Motor neuron (in vitro differentiated cells): Measurements from ENCODE around the gene FAM90A26. TPM values are rescaled to one million over a fixed set of nuclear protein-coding genes. Genes with fewer than 3 reads are reported as not detected.
"Not testable (repeated sequence)": the region's sequence is repeated elsewhere in the genome, so short reads cannot be mapped to it uniquely, and the experiment has no call there.

Experiments
- ATAC-seq, 8 experiments: fragments of 200-7000 bp; cut with Tn5 transposase; replicated peaks in 6 of 8; 2 replicates each; pipeline ENCODE4 v1.8.0; 2021; ENCODE audit warnings: mild to moderate bottlenecking in 8 of 8, moderate library complexity in 8 of 8
- H3K27ac ChIP-seq, 2 donors: fragments of 250-450 bp; sonication (Bioruptor Pico); 2 replicates each; pipeline ENCODE4 v1.9.0; 2021; ENCODE audit warnings: antibody characterized with exemption in 2 of 2, mild to moderate bottlenecking in 2 of 2, moderate library complexity in 1 of 2
- H3K4me1 ChIP-seq, 2 donors: fragments of 250-450 bp; sonication (Bioruptor Pico); replicated peaks in 1 of 2; 2 replicates each; pipeline ENCODE4 v1.6.1; 2021; ENCODE audit warnings: antibody characterized with exemption in 2 of 2, mild to moderate bottlenecking in 2 of 2, moderate library complexity in 1 of 2
- H3K4me3 ChIP-seq, 5 donors: fragments of 250-450 bp; sonication (Bioruptor Pico); 2 replicates each; pipeline ENCODE4 v1.9.0; 2021; ENCODE audit warnings: antibody characterized with exemption in 5 of 5, mild to moderate bottlenecking in 5 of 5, moderate library complexity in 4 of 5
- WGBS, 10 experiments: fragments of 450-650 bp; shearing (Covaris generic); methylation state at CpG; one replicate each; pipeline ENCODE4 v1.0.0; 2022; 5-methylcytosine and 5-hydroxymethylcytosine counted together
- in situ Hi-C, 9 experiments: fragments of 400-800 bp; cut with MboI; loops; one replicate each; pipeline ENCODE4 v1.15.0; 2021; ENCODE audit warnings: low sequenced_read_pairs in 9 of 9, low pct_unique_long_range_greater_than_20kb in 2 of 9; ENCODE audit not compliant: unreplicated experiment in 9 of 9
- total RNA-seq, 8 experiments: library from RNA; unstranded; fragments of 300-600 nt; gene quantifications; 2 replicates each; pipeline versions ENCODE4 v1.2.3 to v1.2.4, GENCODE V29; 2022

Gene FAM90A26
- total RNA-seq, 8 experiments from 2014 or later, result not detected

DNA sequence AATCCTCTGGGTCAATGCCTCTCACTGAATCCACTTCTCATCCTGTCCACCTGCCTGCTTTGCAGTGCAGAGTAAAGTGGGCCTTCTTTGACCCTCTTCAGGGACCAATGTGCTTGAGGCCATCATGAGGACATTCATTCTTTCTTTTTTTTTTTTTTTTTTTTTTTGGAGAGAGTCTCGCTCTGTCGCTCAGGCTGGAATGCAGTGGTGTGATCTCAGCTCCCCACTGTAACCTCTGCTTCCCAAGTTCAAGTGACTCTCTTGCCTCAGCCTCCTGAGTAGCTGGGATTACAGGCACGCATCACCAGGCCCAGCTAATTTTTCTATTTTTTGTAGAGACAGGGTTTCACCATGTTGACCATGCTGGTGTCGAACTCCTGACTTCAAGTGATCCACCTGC lies 22.8 kb upstream of the FAM90A26 start:
- WGBS, 10 experiments, result 60 to 80% methylated on average over 1 of the region's 4 CpGs; no CpG with 5 or more reads in 8 of the 10 experiments
- ATAC-seq, H3K4me3 ChIP-seq, H3K27ac ChIP-seq, H3K4me1 ChIP-seq, in situ Hi-C loops: not testable (repeated sequence)

- 35 to 87% (median 54%) methylated on average over 1 to 4 of the region's 7 CpGs; no CpG with 5 or more reads in 4 of the 10 experiments for WGBS, 10 experiments
- ATAC-seq, H3K4me1 ChIP-seq, in situ Hi-C loops, H3K27ac ChIP-seq, H3K4me3 ChIP-seq: not testable (repeated sequence)
Measured at GRCh38 chr4:9148611-9149409, 21.4 kb upstream of the FAM90A26 start.

DNA sequence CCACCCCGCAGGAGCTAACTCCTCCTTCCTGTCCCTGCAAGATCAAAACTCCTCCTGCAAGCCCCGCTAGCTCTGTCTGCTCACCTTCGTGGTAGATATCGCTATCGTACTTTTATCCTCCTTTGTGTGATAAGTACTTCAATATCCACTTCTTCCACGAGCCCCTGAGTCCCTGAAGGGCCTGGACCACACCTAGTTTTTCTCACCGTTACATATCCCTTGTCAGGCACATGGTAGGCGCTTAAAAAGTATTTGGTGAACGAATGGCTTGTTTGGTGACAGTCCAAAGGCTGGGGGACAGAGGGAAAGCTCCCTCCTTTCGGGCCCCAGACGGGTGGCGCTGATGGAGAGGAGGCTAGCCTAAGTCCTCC lies 18.4 kb upstream of the FAM90A26 start:
- H3K4me1 ChIP-seq, ATAC-seq, in situ Hi-C loops: not testable (repeated sequence)
- WGBS, 10 experiments, result 7% methylated on average over 3 of the region's 12 CpGs; no CpG with 5 or more reads in 9 of the 10 experiments
- H3K4me3 ChIP-seq, result peak overlapping the region in 4 of 5 donors; percentile 24 to 95 (median 71)
- H3K27ac ChIP-seq, result peak overlapping the region in 1 of 2 donors; percentile 91

- H3K4me1 ChIP-seq, in situ Hi-C loops: not testable (repeated sequence)
- ATAC-seq, result peak in 6 of 8 experiments; percentile 54 to 71 (median 62)
- 93% methylated on average over 5 of the region's 63 CpGs; no CpG with 5 or more reads in 9 of the 10 experiments for WGBS, 10 experiments
- Histone ChIP-seq H3K4me3 (peak overlapping the region in 4 of 5 donors; percentile 24 to 95 (median 71)), H3K27ac (peak overlapping the region in 1 of 2 donors; percentile 91)
Measured at GRCh38 chr4:9152180-9153007, 17.8 kb upstream of the FAM90A26 start.

DNA sequence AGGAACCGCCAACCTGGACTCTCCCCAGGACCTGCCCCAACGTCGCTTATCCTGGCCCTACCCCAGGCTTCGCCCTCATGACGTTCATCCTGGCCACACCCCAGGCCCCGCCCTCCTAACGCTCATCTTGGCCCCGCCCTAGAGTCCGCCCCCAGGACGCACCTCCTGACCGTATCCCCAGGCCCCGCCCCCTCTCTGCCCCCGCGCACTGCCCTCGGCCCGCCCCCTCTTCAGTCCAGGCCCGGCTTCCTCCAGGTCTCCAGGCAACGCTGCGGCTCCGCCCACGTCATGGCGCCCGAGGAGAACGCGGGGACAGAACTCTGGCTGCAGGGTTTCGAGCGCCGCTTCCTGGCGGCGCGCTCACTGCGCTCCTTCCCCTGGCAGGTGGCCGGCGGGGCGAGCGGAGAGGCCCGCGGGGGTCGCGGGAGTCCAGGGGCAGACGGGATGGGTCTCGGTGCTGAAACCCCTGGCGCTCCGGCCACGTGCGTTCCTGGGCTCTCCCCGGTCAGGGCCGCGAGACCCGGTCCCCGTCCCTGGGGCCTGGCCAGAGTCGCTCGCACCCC lies 17.1 kb upstream of the FAM90A26 start:
- peak overlapping the region in 4 of 5 donors; percentile 30 to 71 (median 56) for H3K4me3 ChIP-seq
- peak overlapping the region in 1 of 2 donors; percentile 83 for H3K27ac ChIP-seq
- H3K4me1 ChIP-seq, in situ Hi-C loops: not testable (repeated sequence)
- no CpG with 5 or more reads among the region's 53 CpGs for WGBS, 10 experiments
- peak in 6 of 8 experiments; percentile 99 to 100 (median 100) for ATAC-seq

- WGBS, 10 experiments, result 86 to 100% methylated on average over 1 to 2 of the region's 27 CpGs; no CpG with 5 or more reads in 8 of the 10 experiments
- H3K27ac ChIP-seq, result peak overlapping the region in 1 of 2 donors; percentile 83
- ATAC-seq, in situ Hi-C loops, H3K4me1 ChIP-seq: not testable (repeated sequence)
- peak overlapping the region in 4 of 5 donors; percentile 30 to 71 (median 56) for H3K4me3 ChIP-seq
Measured at GRCh38 chr4:9153571-9154157, 16.5 kb upstream of the FAM90A26 start.

- H3K4me1 ChIP-seq, ATAC-seq, H3K27ac ChIP-seq, in situ Hi-C loops, H3K4me3 ChIP-seq: not testable (repeated sequence)
- WGBS, 10 experiments, result 100% methylated on average over 2 of the region's 12 CpGs; no CpG with 5 or more reads in 9 of the 10 experiments
Measured at GRCh38 chr4:9155101-9155886, 14.9 kb upstream of the FAM90A26 start.

GRCh38 chr4:9158392-9158791 lies 11.8 kb upstream of the FAM90A26 start:
- in situ Hi-C loops, H3K27ac ChIP-seq, ATAC-seq, H3K4me3 ChIP-seq, H3K4me1 ChIP-seq: not testable (repeated sequence)
- WGBS, 10 experiments, result no CpG with 5 or more reads among the region's 6 CpGs

GRCh38 chr4:9160046-9160445 lies 10.2 kb upstream of the FAM90A26 start:
- H3K27ac ChIP-seq, H3K4me3 ChIP-seq, H3K4me1 ChIP-seq, in situ Hi-C loops, ATAC-seq: not testable (repeated sequence)
- no CpG with 5 or more reads among the region's 6 CpGs for WGBS, 10 experiments

DNA sequence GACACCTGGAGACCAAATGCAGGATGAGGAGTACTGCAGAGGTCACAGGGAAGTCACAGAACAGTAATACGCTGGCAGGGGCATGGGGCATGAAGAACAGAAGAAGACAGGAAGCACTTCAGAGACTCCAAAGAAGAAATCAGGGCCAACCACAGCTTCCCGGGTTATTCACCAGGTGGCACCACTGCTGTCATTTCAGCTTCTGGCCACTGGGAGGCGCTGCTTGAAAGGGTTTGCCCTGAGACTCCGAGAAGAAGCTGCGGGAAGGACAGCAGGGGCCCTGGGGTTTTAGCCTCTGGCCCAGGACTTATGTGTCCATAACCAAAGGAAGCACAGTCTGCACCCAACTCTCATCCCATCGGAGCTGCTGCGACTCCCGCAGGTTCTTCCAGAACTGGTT lies 4.2 kb upstream of the FAM90A26 start:
- H3K4me1 ChIP-seq, H3K27ac ChIP-seq, in situ Hi-C loops, H3K4me3 ChIP-seq, ATAC-seq: not testable (repeated sequence)
- no CpG with 5 or more reads among the region's 8 CpGs for WGBS, 10 experiments

- no CpG with 5 or more reads among the region's 13 CpGs for WGBS, 10 experiments
- H3K4me1 ChIP-seq, H3K27ac ChIP-seq, H3K4me3 ChIP-seq, in situ Hi-C loops, ATAC-seq: not testable (repeated sequence)
Measured at GRCh38 chr4:9210357-9210756, 40.1 kb downstream of the FAM90A26 start, which contains the start of gene USP17L10. Gene USP17L10, plus strand, starts transcription at chr4:9210657. Its CDS starts 0 bp downstream, at chr4:9210657.

DNA sequence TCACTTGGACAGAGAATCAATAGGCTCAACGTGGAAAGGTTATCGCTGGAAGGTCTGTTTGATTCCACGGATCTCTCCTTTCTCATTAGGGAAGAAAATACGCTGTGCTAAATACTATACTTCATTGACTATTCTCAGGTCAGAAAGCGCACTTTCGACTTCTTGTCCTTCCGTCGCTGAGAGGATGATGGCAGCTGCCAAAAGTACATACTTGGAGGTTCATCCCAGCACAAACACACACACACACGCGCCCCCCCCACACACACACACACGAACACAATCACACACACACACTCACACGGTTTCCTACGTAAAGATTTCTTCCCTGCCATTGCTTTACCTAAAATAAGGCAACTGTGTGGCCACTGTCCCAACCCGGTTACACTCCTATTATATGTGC lies 44.5 kb downstream of the FAM90A26 start:
- H3K4me3 ChIP-seq, ATAC-seq, in situ Hi-C loops, H3K27ac ChIP-seq, H3K4me1 ChIP-seq: not testable (repeated sequence)
- no CpG with 5 or more reads among the region's 14 CpGs for WGBS, 10 experiments
